ENCODE results near the gene DYDC2.

Gene DYDC2

DNA sequence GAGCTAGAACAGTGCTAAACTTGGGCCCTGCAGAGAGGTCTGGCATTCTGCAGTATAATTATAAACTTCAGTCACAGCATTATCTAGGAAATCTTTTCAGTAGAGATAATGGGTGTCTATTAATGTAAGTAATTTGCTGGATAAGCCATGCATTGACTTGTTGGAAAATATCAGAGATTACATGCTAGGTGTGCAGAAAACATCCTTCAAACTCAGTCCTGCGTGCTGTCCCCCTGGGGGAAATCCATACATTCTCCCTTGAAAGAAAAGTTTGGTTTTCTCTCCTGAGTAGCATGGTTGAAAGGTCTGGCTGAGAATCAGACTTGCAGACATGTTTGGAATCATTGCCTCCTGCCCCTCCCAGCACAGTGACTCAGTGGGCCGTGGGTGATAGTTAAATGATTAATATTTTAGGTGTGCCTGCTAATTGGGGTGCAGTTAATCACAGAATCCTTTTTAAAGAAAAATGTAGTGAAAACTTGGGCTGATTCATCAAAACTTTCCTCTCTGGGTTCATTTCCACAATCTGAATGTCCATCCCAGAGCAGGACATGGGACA lies 37.9 kb downstream of the DYDC2 start:
- Histone ChIP-seq H3K4me1 (ENCODE audit: insufficient read depth, low read length) (no peaks in the 10 kb centered on the region), H2AFZ (ENCODE audit: low read depth, low read length) (no peak overlapping the region), H3K4me3 (ENCODE audit: low read depth in 1 of 2, low read length in 2 of 2) (no peak overlapping the region), H3K9ac (ENCODE audit: low read depth, low read length) (no peak overlapping the region), H4K20me1 (ENCODE audit: insufficient read depth, low read length) (no peaks in the 10 kb centered on the region), H3K4me2 (ENCODE audit: insufficient read depth, low read length) (no peak overlapping the region), H3K9me3 (ENCODE audit: insufficient read depth, low read length, severe bottlenecking) (no peaks in the 10 kb centered on the region), H3K36me3 (ENCODE audit: insufficient read depth, low read length) (no peaks in the 10 kb centered on the region), H3K27me3 (ENCODE audit: insufficient read depth, low read length, poor library complexity) (peaks cover 3% of the 10 kb centered on the region), H3K27ac (ENCODE audit: low read length) (no peak overlapping the region), H3K79me2 (ENCODE audit: insufficient read depth, low read length) (no peaks in the 10 kb centered on the region)
- TF ChIP-seq, protein P1, sequence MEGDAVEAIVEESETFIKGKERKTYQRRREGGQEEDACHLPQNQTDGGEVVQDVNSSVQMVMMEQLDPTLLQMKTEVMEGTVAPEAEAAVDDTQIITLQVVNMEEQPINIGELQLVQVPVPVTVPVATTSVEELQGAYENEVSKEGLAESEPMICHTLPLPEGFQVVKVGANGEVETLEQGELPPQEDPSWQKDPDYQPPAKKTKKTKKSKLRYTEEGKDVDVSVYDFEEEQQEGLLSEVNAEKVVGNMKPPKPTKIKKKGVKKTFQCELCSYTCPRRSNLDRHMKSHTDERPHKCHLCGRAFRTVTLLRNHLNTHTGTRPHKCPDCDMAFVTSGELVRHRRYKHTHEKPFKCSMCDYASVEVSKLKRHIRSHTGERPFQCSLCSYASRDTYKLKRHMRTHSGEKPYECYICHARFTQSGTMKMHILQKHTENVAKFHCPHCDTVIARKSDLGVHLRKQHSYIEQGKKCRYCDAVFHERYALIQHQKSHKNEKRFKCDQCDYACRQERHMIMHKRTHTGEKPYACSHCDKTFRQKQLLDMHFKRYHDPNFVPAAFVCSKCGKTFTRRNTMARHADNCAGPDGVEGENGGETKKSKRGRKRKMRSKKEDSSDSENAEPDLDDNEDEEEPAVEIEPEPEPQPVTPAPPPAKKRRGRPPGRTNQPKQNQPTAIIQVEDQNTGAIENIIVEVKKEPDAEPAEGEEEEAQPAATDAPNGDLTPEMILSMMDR (IDR thresholded peaks at IDR 0.05; ENCODE audit: borderline replicate concordance, extremely low read depth, low read length, poor library complexity, severe bottlenecking), result no peak
- TF ChIP-seq EZH2 (IDR thresholded peaks at IDR 0.05; ENCODE audit: borderline replicate concordance, low read depth, low read length, severe bottlenecking), result no peak
- no peak for ATAC-seq (ENCODE audit: insufficient read depth, low read depth)
- DNase-seq, result no peak

DNA sequence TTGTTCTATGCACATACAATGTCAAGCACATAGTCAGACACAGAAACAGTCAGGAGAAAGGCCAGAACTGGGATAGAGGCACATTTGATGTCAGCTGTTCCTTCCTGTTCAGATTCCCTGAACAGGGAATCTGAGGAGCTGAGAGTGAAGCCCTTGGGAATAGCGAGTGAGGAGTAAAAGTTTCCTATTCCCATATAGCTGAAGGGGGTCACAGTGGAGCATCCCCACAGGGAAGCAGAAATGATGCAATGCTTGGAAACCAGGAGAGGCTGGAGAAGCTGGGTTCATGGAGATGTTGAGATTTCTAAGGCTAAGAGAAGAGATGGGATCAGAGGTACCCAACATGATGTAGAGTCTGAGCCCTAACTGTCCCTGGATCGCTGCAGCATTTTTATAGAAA lies 40.4 kb downstream of the DYDC2 start:
- DNase-seq (no peak), ATAC-seq (ENCODE audit: insufficient read depth, low read depth) (no peak)
- H3K36me3 ChIP-seq (ENCODE audit: insufficient read depth, low read length), result no peaks in the 10 kb centered on the region
- peaks cover 3% of the 10 kb centered on the region for H3K27me3 ChIP-seq (ENCODE audit: insufficient read depth, low read length, poor library complexity)
- H4K20me1 ChIP-seq (ENCODE audit: insufficient read depth, low read length), result no peaks in the 10 kb centered on the region
- no peak overlapping the region for H3K27ac ChIP-seq (ENCODE audit: low read length)
- H3K9me3 ChIP-seq (ENCODE audit: insufficient read depth, low read length, severe bottlenecking), result no peaks in the 10 kb centered on the region
- TF ChIP-seq, protein P1 (IDR thresholded peaks at IDR 0.05; ENCODE audit: borderline replicate concordance, extremely low read depth, low read length, poor library complexity, severe bottlenecking), result no peak
- TF ChIP-seq EZH2 (IDR thresholded peaks at IDR 0.05; ENCODE audit: borderline replicate concordance, low read depth, low read length, severe bottlenecking), result no peak
- no peaks in the 10 kb centered on the region for H3K4me1 ChIP-seq (ENCODE audit: insufficient read depth, low read length)
- no peak overlapping the region for H3K4me2 ChIP-seq (ENCODE audit: insufficient read depth, low read length)
- no peak overlapping the region for H3K9ac ChIP-seq (ENCODE audit: low read depth, low read length)
- H3K79me2 ChIP-seq (ENCODE audit: insufficient read depth, low read length), result no peaks in the 10 kb centered on the region
- H3K4me3 ChIP-seq (ENCODE audit: low read depth in 1 of 2, low read length in 2 of 2), result no peak overlapping the region
- H2AFZ ChIP-seq (ENCODE audit: low read depth, low read length), result no peak overlapping the region

- no peak for ATAC-seq (ENCODE audit: insufficient read depth, low read depth)
- H3K4me2 ChIP-seq (ENCODE audit: insufficient read depth, low read length), result no peak overlapping the region
- no peak for DNase-seq
These were observed 43.7 kb downstream of the DYDC2 start for GRCh38 chr10:80400136-80400804.

More at GRCh38 chr10:80400136-80400804, 43.7 kb downstream of the DYDC2 start:
- no peaks in the 10 kb centered on the region for H4K20me1 ChIP-seq (ENCODE audit: insufficient read depth, low read length)
- no peaks in the 10 kb centered on the region for H3K9me3 ChIP-seq (ENCODE audit: insufficient read depth, low read length, severe bottlenecking)
- H3K4me1 ChIP-seq (ENCODE audit: insufficient read depth, low read length), result no peaks in the 10 kb centered on the region
- H3K27ac ChIP-seq (ENCODE audit: low read length), result no peak overlapping the region
- no peaks in the 10 kb centered on the region for H3K36me3 ChIP-seq (ENCODE audit: insufficient read depth, low read length)
- no peak overlapping the region for H2AFZ ChIP-seq (ENCODE audit: low read depth, low read length)
- TF ChIP-seq, protein P1 (IDR thresholded peaks at IDR 0.05; ENCODE audit: borderline replicate concordance, extremely low read depth, low read length, poor library complexity, severe bottlenecking), result no peak
- no peak for TF ChIP-seq EZH2 (IDR thresholded peaks at IDR 0.05; ENCODE audit: borderline replicate concordance, low read depth, low read length, severe bottlenecking)
- H3K4me3 ChIP-seq (ENCODE audit: low read depth in 1 of 2, low read length in 2 of 2), result no peak overlapping the region
- no peaks in the 10 kb centered on the region for H3K79me2 ChIP-seq (ENCODE audit: insufficient read depth, low read length)
- H3K9ac ChIP-seq (ENCODE audit: low read depth, low read length), result no peak overlapping the region
- peaks cover 3% of the 10 kb centered on the region for H3K27me3 ChIP-seq (ENCODE audit: insufficient read depth, low read length, poor library complexity)
